NCI-H526 (cell line): ENCODE measurements around the gene ATP2B3.

ENCODE experiments used
- DNase-seq, 2 experiments: peaks; one replicate each; lab custom pipeline; 2025; lab: John Stamatoyannopoulos, UW

The ATP2B3 gene

DNA sequence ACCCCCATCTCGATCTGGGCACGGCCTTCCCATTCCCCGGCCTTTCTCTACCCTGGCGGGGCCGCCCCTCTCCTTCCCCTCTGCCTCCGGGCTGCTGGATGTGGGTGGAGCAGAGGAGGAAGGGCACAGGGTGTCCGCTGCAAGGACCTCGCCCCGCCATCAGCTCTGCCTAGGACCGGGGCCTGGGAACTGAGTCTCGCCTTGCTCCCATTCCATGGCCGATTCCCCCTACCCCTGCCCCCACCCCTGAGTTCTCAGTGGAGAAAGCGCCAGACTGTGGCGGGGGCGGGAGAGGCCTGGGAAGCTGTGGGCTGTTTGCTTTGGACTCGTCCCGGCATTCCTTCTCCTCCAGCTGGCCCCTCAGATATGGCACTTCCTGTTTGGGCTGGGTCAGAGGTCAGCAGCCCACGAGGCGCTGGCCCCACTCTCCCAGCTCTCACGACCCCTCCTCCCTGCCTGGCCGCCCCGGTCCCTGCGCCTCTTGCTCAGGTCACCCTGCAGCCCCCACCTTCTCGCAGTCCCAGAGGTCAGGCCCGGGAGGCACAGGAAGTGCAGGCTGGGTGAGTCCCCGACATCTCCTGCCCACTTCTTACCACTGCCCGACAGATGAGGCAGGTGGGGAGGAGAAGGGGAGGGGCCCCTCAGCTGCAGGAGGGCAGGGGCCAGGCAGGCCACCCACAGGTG is 29.1 kb upstream of the ATP2B3 start:
- DNase-seq: no peak

DNA sequence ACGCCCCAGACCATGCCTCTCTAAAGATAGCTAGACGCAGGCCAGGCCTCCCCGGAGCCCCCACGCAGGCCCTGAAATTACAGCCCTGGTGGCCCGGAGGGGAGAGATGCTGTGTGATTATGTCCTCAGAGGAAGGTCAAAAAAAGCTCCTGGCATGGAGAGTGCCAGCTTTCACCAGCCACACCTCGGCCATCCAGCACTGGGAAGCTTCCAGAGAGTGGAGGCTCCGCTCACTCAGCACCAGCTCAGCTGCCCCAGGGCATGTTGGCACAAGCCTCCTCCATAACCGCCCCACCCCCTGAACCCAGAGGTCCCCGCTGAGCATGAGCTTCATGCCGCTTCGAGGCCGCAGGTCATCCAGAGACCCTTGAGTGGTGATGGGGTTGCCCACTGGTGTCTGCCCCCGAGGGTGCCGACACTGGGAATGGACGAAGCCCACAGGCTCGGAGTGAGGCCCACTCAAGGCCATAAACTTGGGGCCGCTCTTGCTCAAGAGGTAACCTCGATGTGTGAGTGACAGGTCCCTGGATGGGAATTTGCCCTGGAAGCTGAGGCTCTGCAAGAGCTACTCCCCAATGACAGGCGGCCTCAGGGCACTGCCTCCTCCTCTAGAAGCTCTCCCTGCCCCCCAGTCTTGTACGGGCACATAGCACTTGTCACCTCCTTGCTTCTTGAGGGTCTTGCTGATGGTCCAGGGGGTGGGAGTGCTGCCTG is 27.1 kb upstream of the ATP2B3 start:
- DNase-seq: no peak

DNA sequence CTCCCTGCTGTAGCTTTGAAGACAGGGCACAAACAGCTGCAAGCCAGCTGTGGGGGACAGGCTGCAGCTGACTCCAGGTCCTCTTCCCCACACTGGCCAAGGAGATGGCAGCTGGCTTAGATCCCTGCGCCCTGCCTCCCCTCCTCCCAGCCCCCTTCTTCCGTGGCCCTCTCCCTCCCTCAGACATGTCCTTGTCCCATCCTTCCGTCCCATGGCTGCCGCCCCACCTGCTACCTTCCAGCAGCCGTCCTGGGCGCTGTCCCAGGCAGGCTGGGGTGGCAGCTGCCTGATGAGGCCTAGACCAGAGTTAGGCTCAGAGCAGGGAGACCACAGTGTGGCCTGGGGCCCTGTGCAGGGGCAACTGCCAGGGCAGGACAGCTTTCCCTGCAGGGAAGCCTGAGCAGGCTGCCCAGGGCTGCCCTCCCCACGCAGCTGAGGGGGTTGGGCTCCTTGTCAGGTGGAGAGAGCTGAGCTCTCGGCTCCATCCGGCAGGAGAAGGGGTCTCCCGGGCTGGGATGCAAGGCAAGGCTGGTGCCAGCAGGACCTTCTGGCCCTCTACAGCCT is 26.0 kb upstream of the ATP2B3 start:
- DNase-seq: no peak

DNA sequence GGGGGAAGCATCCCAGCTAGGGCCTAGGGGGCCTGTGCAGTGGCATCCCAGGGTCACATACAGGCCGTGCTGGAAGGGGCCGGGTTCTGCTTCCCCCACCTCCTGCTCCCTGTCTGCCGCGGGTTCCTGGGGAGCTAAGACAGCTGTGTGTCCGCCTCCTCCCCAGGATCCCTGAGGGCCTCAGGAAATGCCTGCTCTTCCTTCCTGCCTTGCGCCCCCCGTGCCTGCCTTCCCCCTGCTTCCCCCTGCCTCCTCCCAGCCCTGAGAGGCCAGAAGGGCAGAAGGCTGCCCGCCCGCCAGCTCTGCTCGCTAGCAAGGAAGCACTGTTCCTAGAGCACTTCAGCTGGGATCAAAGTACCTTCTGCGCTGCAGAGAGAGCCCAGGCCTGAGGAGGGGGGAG is 25.5 kb upstream of the ATP2B3 start:
- no peak for DNase-seq

DNA sequence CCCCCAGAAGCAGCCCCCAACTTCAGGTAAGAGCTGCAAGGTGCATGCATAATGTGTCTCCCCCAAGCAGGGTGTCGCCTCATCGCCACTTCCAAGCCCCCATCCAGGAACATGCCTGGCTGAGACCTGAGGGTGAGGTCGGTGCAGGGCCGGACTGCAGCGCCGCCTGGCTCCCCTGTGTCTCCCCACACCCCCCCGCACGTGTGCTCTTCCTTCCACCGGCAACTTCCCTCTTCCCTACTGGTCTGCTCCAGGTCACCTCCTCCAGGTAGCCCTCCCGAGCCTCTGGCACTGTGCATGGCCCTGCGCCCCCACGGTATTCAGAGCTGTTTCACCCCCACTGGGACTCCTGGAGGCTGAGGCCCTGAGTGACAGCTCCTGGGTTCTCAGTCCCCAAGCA is 24.9 kb upstream of the ATP2B3 start:
- no peak for DNase-seq

DNA sequence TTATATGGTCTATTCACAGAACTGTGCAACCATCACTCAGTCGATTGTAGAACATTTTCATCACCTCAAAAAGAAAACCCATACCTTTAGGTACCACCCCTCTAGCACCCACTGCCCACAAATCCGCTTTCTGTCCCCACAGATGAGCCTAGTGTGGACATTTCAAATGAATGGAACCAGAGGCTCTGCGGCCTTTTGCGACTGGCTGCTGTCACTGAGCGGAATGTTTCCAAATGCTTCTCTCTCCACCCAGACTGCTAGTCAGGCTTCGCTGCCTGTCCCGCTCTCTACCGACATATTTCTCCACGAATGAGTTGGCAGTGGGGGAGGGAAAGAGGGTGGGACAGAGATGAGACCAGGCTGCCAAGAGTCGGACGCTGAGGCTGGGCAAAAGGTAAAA is 24.4 kb upstream of the ATP2B3 start:
- DNase-seq: no peak

DNA sequence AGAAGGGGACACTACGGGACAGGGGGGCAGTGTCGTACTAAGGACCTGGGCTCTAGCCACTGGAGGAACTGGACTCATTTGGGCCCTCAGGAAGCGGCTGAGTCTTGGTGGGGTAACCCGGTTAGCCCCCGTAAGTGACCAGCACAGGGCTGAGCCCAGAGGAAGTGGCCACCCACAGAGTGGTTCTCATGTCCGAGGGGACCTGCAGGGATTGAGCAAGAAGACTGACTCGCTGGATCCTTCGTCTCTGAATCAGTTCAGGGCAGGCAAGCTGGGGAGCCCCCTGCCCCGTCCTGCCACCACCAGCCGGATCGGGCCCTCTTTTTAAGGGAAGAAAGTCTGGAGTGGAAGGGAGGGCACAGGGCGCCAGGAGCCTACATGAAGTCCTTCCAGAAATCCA is 23.4 kb upstream of the ATP2B3 start:
- no peak for DNase-seq

DNA sequence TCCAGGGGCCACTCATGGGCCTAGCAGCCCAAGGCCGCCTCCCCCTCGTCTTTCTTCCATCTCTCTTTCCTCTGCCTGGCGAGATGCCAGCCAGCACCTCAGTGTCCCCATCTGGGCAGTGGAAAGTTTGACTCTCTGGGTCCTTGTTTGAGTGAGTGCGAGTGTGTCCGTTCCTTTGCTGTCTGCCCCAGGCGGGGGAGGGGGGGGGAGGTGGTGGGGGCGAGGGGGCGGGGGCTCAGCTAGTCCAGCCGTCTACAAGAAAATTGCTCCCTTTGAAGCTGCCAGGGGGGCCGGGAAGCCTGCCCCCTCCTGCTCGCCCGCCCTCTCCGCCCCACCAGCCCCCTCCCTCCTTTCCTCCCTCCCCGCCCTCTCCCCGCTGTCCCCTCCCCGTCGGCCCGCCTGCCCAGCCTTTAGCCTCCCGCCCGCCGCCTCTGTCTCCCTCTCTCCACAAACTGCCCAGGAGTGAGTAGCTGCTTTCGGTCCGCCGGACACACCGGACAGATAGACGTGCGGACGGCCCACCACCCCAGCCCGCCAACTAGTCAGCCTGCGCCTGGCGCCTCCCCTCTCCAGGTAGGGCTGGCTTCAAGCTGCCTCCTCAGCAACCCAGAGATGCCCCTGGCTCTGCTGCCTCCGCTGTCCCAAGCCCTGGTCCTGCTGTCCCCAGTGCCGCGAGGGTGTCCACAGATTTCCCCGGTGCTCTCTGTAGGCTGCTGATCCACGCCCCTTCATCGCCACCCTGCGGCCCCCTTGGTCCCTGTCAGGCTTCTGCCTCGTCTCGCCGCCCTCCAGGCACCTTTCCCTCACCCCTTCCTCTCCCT is 22.7 kb upstream of the ATP2B3 start, which contains the start of gene BGN:
BGN (plus strand) TSS at position 440 of the 821 bp plus-strand sequence. CDS start 9,652 bp downstream, outside the sequence.
- DNase-seq: peak in 1 of 2 experiments; percentile 39

DNA sequence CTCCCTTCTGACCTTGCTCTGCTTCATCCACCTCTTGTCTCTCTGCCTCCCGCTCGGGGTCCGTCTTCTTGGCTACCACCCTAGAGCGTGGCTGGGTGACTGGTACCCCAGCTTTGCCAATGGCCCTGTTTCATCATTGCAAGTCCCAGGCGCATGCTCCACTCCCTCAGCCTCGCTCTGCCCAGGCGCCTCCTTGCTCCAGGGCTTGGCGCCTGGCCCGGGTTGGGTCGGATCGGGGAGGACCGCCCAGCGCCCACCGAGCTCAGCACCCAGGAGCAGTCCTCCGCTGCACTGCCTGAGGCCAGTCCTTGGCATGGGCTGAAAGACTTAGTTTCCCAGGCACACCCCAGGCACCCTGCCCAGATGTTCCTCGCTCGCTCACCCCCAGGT is 22.1 kb upstream of the ATP2B3 start:
- no peak for DNase-seq

DNA sequence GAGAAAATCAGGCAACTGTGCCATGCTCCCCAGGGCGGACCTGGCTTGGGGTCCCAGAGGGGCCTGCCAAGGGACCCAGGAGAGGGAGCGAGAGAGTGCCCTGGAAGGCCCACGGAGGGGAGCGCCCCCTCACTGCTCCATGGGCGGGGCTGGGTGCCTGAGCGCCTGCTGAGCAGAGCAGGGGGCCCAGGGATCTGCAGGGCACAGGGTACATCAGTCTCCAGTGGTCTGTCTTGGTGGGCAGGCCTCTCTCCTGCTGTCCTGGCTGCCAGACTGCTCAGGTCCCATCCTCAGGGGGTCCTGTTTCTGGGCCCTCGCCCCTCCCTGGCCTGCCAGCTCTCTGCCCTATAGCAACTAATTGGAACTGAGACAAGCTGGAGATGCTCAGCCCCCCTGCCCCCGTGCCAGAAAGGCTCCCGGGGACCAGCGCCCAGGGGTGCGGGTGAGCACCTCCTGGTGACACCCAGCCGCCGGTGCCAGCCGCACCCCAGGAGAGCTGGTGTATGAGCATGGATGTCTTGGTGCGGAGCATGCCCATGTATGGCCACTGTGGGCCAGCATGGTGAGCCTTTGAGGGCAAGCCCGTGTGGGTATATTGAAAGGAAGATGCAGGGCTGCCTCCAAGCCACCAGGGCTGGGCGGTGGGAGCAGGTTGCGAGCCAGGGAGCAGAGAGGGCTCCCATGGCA is 21.4 kb upstream of the ATP2B3 start:
- DNase-seq: no peak

DNA sequence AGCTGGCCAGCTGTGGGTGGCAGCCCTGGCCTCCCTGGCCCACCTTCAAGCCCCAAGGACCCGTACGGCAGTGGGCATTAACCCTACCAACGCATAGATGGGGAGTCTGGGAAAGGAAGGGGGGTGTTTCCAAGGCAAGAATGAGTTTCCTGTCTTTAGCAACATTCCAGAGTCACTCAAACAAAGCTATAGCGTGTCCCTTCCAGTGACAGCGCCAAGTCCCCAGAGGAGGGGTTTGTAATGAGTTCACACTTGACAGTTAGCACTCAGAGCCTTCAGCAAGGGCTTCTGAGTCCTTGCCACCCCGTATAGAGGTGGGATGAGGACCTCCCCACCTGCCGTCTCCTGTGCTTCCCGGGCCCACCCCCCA is 20.9 kb upstream of the ATP2B3 start:
- DNase-seq: no peak

DNA sequence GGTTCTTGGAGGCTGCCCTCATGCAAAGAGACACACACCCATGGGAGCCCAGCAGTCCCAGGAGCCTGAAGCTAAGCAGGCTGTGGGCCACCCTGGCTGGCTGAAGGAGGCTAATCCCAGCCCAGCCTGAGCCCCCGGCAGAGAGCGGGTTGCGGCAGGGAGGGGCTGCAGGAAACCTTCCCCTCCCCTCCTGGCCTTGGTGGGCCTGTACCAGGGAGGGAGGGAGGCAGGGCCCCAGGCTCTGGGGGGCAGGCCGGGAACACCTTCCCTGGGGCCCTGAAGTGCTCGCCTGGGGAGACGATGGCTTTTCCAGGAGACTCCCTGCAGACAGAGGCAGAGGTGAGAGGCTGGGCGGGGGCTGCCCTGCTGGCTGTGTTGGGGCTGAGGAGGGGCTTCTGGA is 19.0 kb upstream of the ATP2B3 start:
- no peak for DNase-seq

DNA sequence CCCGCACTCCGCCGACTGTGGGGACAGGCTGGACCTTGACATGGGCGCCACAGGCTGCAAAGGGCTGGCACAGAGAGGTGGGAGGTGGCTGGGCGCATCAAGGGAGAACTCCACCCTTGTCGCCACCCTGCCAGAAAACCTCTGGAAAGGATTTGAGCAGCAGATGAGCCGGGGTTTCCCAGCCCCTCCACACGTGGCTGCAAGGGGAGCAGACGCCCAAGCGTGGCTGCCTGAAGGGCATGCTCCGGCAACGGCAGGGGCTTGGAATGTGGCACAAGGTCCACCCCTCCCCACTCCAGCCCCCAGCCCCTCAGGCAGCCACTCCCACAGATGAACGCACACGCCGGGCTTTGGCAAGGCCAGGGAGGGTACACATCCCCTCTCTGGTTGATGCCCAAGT is 18.1 kb upstream of the ATP2B3 start:
- no peak for DNase-seq

DNA sequence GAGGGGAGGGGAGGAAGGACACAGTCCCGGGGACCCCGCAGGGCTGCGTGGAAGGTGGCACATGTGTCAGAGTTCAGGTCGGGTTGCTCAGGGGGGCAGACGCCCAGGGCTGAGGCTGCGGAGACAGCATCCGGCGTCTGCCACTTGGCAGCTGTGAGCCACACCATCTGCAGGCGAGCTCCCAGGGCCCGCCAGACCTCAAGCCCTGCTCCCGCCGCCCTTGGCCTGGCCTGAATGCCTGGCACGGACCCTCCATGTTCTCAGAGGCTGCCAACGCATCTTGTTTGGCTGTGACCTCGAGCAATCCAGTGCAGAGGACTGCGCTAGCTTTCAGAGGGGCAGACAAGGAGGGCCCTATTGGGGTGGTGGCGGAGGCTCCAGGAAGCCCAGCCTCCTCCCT is 17.6 kb upstream of the ATP2B3 start:
- no peak for DNase-seq

DNA sequence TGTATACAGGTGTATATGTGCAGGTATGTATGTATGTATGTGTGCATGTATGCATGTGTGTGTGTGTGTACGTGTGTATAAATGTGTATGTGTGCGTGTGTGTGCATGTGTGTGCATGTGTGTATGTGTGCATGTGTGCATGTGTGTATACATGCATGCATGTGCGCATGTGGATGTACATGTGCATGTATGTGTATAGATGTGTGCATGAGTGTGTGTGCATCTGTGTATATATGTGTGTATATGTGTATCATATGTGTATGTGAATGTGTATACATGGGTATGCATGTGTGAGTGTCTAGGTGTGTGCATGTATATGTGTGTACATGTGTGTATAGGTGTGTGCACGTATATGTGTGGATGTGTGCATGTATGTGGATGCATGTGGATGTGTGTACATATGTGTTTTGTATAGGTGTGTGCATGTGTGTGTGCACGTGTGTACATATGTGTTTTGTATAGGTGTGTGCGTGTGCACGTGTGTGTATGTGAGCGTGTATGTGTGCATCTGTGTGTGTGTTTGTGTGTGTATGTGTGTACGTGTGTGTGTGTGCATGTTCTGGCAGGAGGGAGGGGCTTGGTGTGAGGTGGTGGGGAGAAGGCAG is 16.7 kb upstream of the ATP2B3 start:
- DNase-seq: no peak

DNA sequence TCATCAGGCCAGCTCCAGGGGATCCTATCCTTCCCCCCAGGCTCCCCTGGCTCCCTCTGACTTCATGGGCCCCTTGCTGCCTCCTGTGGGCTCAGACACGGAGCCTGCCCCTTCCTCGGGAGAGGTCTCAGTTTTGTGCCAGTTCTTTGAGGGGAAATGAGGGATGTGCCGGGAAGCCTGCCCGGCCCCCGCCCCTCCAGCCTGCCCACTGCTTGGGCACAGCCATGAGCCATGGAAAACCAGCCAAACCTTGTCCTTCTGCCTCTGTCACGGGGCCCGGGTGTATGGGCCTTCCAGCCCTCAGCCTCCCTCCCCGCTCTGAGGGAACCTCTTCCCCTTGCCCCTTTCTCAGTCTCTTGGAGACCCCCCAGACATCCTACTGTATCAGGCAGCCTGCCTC is 15.9 kb upstream of the ATP2B3 start:
- DNase-seq: no peak

DNA sequence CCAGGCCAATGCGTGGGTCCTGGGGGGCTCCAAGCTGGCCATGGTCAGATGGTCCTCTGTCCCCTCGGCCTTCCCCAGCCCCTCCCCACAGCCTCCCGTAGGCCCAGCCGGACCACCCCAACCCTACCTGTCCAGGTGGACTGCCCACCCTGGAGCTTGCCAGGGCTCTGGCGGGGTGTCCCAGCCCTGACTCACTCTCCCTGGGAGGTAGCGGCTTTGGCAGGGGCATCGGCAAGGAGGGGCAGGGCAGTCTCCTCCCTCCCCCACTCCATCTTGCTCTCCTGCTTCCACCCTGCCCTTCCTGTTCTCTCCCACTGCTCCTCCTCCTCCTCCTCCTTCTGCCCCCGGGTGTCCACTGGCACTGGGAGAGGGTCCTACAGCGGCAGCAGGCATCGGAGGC is 15.3 kb upstream of the ATP2B3 start:
- no peak for DNase-seq

DNA sequence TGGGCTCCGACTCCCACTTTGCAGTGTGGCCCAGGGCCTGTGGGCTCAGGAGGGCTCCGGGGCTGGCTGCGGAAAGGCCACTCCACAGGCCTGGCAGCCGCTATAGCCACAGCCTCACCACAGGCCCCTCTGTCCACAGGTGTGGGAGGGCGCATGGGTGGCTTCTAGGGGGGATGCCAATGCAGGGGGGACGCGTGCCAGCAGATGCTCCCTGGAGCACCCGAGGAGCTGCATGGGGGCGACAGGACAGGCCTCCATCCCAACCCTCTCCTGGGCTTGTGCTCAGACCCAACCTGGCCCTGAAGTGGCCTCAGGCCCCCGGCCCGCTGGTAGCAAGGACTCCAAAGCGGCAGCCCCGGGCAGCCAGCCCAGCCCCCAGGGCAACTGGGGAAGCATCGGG is 14.6 kb upstream of the ATP2B3 start:
- no peak for DNase-seq

DNA sequence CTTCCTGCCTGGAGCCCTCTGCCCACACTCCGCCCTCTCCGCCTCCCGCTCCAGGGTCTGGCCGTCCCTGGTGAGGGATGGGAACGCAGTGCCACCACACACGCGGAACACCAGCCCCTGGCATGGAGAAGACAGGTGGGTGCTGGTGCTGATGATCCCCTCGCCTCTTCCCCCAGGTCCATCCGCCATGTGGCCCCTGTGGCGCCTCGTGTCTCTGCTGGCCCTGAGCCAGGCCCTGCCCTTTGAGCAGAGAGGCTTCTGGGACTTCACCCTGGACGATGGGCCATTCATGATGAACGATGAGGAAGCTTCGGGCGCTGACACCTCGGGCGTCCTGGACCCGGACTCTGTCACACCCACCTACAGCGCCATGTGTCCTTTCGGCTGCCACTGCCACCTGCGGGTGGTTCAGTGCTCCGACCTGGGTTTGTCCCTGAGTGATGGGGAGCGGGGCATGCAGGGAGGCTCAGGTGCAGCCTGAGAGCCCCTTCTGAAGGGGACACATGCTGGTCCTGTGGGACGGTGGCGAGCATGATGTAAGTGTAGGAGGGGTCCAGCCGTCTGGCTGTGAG is 12.9 kb upstream of the ATP2B3 start:
- no peak for DNase-seq

DNA sequence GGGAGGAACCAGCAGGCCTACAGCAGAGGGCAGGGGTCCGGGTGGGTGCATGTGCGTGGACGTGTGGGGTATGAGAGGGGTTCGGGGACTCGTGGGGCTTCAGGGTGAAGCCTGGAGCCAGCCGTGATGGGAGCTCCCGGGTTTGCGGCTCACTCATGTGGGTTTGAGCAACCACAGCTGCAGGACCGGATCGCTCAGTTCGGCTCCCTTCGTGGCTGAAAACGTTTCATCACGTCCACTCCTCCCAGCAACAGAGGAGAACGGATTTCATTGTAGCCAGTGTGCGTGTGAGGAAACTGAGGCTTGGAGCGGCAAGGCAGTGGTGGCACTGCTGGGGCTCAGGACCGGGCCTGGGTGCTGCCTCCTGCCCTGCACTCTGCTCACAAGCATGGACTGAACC is 12.1 kb upstream of the ATP2B3 start:
- no peak for DNase-seq

DNA sequence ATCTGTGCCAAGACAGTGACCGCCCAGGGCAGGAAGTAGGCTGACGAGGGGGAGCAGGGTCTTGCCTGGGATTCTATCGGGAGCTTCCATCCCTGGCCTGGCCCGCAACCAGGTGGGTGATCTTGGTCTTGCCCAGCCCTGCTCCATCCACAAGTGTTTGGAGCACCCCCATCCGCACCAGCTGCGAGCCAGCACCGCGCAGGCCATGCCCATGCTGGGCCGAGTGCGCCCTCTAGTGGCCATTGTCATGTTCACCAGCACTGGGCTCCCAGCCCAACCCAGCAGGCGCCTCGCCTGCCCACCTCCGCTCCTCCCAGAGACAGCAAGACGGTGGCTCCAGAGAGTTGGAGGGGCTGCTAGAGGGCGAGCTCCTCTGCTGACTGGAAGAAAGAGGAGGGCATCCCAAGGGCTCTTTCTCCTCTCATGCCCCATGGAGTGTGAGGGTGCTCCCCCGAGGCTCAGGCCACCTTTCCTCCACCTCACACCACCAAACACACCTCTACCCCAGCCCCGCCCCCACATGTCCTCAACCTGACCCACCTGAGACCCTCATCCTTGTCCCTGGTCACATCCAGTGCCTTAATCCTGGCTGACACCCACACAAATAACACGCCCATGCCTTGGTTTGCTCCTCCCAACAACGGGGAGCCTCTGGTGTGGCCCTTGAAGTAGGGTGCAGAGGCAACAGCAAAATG is 9.8 kb upstream of the ATP2B3 start:
- peak; percentile 32 to 85 for DNase-seq
